Measurements from ENCODE around the gene FRAS1. TPM values are rescaled to one million over a fixed set of nuclear protein-coding genes. Genes with fewer than 3 reads are reported as not detected.
"Not testable (repeated sequence)": the region's sequence is repeated elsewhere in the genome, so short reads cannot be mapped to it uniquely, and the experiment has no call there.

FRAS1 gene
- total RNA-seq, 4 donors from 2014 or later = 3.4 to 11.7 (median 4.2) TPM

- 26 to 32% methylated on average over 5 of the region's 5 CpGs for WGBS, 2 donors (ENCODE audit: low coverage in 1 of 2)
These were observed 207.9 kb downstream of the FRAS1 start for GRCh38 chr4:78265006-78265405.

GRCh38 chr4:78267790-78268189, 210.7 kb downstream of the FRAS1 start:
- TF ChIP-seq CTCF (IDR thresholded peaks at IDR 0.05) (no peak), EP300 (IDR thresholded peaks at IDR 0.05) (no peak), POLR2AphosphoS5 (IDR thresholded peaks at IDR 0.05) (no peak), POLR2A (IDR thresholded peaks at IDR 0.05) (no peak)
- no peaks in the 10 kb centered on the region for H3K27me3 ChIP-seq
- WGBS, 2 donors (ENCODE audit: low coverage in 1 of 2) = 85 to 90% methylated on average over 3 to 6 of the region's 7 CpGs
- H3K4me3 ChIP-seq = no peak overlapping the region
- H3K9me3 ChIP-seq = peaks cover 0 to 9% (median 0%) of the 10 kb centered on the region in 3 donors
- H3K36me3 ChIP-seq = no peaks in the 10 kb centered on the region
- ATAC-seq = no peak
- H3K4me1 ChIP-seq = no peaks in the 10 kb centered on the region
- H3K27ac ChIP-seq = no peak overlapping the region

More at GRCh38 chr4:78265006-78265405, 207.9 kb downstream of the FRAS1 start:
- H3K27ac ChIP-seq = no peak overlapping the region
- H3K4me1 ChIP-seq = no peaks in the 10 kb centered on the region
- H3K36me3 ChIP-seq = no peaks in the 10 kb centered on the region
- no peaks in the 10 kb centered on the region for H3K27me3 ChIP-seq
- TF ChIP-seq POLR2A (IDR thresholded peaks at IDR 0.05) = no peak
- TF ChIP-seq CTCF (IDR thresholded peaks at IDR 0.05) = no peak
- TF ChIP-seq POLR2AphosphoS5 (IDR thresholded peaks at IDR 0.05) = no peak
- no peak overlapping the region for H3K4me3 ChIP-seq
- no peak for ATAC-seq
- peaks cover 0 to 9% (median 0%) of the 10 kb centered on the region in 3 donors for H3K9me3 ChIP-seq

- TF ChIP-seq POLR2AphosphoS5 (IDR thresholded peaks at IDR 0.05) = no peak
- no peak for TF ChIP-seq CTCF (IDR thresholded peaks at IDR 0.05)
- TF ChIP-seq EP300 (IDR thresholded peaks at IDR 0.05) = no peak
- no peak for TF ChIP-seq POLR2A (IDR thresholded peaks at IDR 0.05)
- Histone ChIP-seq H3K36me3 (no peaks in the 10 kb centered on the region), H3K9me3 (peaks cover 0 to 9% (median 0%) of the 10 kb centered on the region in 3 donors), H3K27me3 (no peaks in the 10 kb centered on the region), H3K4me3 (no peak overlapping the region), H3K4me1 (no peaks in the 10 kb centered on the region), H3K27ac (no peak overlapping the region)
- 82 to 84% methylated on average over 2 of the region's 2 CpGs for WGBS, 2 donors (ENCODE audit: low coverage in 1 of 2)
- ATAC-seq = no peak
These were observed 211.5 kb downstream of the FRAS1 start for GRCh38 chr4:78268597-78268996.

GRCh38 chr4:78275450-78275849, 218.3 kb downstream of the FRAS1 start:
- 46 to 98% methylated on average over 3 to 4 of the region's 4 CpGs for WGBS, 2 donors (ENCODE audit: low coverage in 1 of 2)
- not testable (repeated sequence) for H3K9me3 ChIP-seq, H3K36me3 ChIP-seq, H3K27me3 ChIP-seq, ATAC-seq, H3K27ac ChIP-seq, H3K4me3 ChIP-seq, H3K4me1 ChIP-seq

- no CpG with 5 or more reads among the region's 5 CpGs for WGBS, 2 donors (ENCODE audit: low coverage in 1 of 2)
- H3K36me3 ChIP-seq = no peaks in the 10 kb centered on the region
- no peak overlapping the region for H3K4me3 ChIP-seq
- no peak for ATAC-seq
- H3K27me3 ChIP-seq = no peaks in the 10 kb centered on the region
- H3K9me3 ChIP-seq = no peaks in the 10 kb centered on the region
- TF ChIP-seq POLR2A (IDR thresholded peaks at IDR 0.05) (no peak), CTCF (IDR thresholded peaks at IDR 0.05) (no peak), POLR2AphosphoS5 (IDR thresholded peaks at IDR 0.05) (no peak), EP300 (IDR thresholded peaks at IDR 0.05) (no peak)
- H3K4me1 ChIP-seq = no peaks in the 10 kb centered on the region
- no peak overlapping the region for H3K27ac ChIP-seq
These were observed 229.2 kb downstream of the FRAS1 start for GRCh38 chr4:78286281-78286680.
